OCI-LY7 (cell line): ENCODE data around the gene UBE2E1.

Experiments
- CTCF ChIP-seq: fragments of 200-600 bp; sonication (generic); conservative IDR thresholded peaks from 2 replicates; pipeline ENCODE4 v1.5.1; 2014; ENCODE audit warnings: mild to moderate bottlenecking, antibody characterized with exemption, low read length, moderate library complexity, mixed read lengths
- EZH2phosphoT487 ChIP-seq: fragments of 200-600 bp; sonication (generic); IDR thresholded peaks from 2 replicates; pipeline ENCODE4 v1.6.1; 2018; ENCODE audit warnings: low read depth, borderline replicate concordance, mild to moderate bottlenecking, mixed run types, antibody characterized with exemption, low read length, moderate library complexity, mixed read lengths

GRCh38 chr3:23900744-23901143 lies 95.0 kb downstream of the UBE2E1 start:
- TF ChIP-seq CTCF (no peak), EZH2phosphoT487 (no peak)
